DND-41 (cell line): ENCODE results near the gene BRD3.
"Not testable (repeated sequence)": the region's sequence is repeated elsewhere in the genome, so short reads cannot be mapped to it uniquely, and the experiment has no call there.

ENCODE experiments used
- ATAC-seq: fragments of 200-7000 bp; cut with Tn5 transposase; 3 replicates; pipeline ENCODE4 v1.9.1; 2021; ENCODE audit warnings: low read depth; ENCODE audit not compliant: insufficient read depth
- DNase-seq: peaks from one replicate; pipeline ENCODE4 v3.0.0-alpha.2; 2020
- H2AFZ ChIP-seq: 2 replicates; pipeline ENCODE4 v1.6.0; 2012; ENCODE audit warnings: low read depth, low read length
- H3K27ac ChIP-seq: 2 replicates; pipeline ENCODE4 v1.5.1; 2012; ENCODE audit warnings: low read length, inconsistent platforms
- H3K27me3 ChIP-seq: fragments of 200-600 bp; sonication (generic); 2 replicates; pipeline ENCODE4 v1.6.0; 2012; ENCODE audit warnings: low read length, mild to moderate bottlenecking, inconsistent platforms; ENCODE audit not compliant: insufficient read depth, poor library complexity
- H3K36me3 ChIP-seq: 2 replicates; pipeline ENCODE4 v1.5.1; 2012; ENCODE audit warnings: low read length, inconsistent platforms; ENCODE audit not compliant: insufficient read depth
- H3K4me1 ChIP-seq: 2 replicates; pipeline ENCODE4 v1.5.1; 2012; ENCODE audit warnings: mild to moderate bottlenecking, low read length; ENCODE audit not compliant: insufficient read depth
- H3K4me2 ChIP-seq: 2 replicates; pipeline ENCODE4 v1.6.0; 2012; ENCODE audit warnings: mild to moderate bottlenecking, moderate library complexity, low read length, inconsistent platforms; ENCODE audit not compliant: insufficient read depth
- H3K4me3 ChIP-seq, 2 experiments: fragments of 200-600 bp in 1 of 2; shearing (Covaris generic) in 1 of 2; 2 replicates each; pipeline ENCODE4 v1.5.1; 2012 to 2016; ENCODE audit warnings: inconsistent platforms in 2 of 2, low read length in 2 of 2, mild to moderate bottlenecking in 2 of 2, low read depth in 1 of 2, moderate library complexity in 1 of 2
- H3K79me2 ChIP-seq: 2 replicates; pipeline ENCODE4 v1.6.0; 2012; ENCODE audit warnings: low read length, inconsistent platforms; ENCODE audit not compliant: insufficient read depth
- H3K9ac ChIP-seq: 2 replicates; pipeline ENCODE4 v1.6.0; 2012; ENCODE audit warnings: low read depth, mild to moderate bottlenecking, inconsistent platforms, low read length, moderate library complexity
- H3K9me3 ChIP-seq: 2 replicates; pipeline ENCODE4 v1.5.1; 2012; ENCODE audit warnings: low read length, moderate library complexity, mild to moderate bottlenecking, inconsistent platforms; ENCODE audit not compliant: insufficient read depth, severe bottlenecking
- H4K20me1 ChIP-seq: 2 replicates; pipeline ENCODE4 v1.6.0; 2012; ENCODE audit warnings: low read length; ENCODE audit not compliant: insufficient read depth
- EZH2 ChIP-seq: IDR thresholded peaks from 3 replicates; pipeline ENCODE4 v1.6.1; 2012; ENCODE audit warnings: borderline replicate concordance, low read depth, mild to moderate bottlenecking, moderate library complexity, low read length, inconsistent platforms; ENCODE audit not compliant: severe bottlenecking
- TF ChIP-seq, protein P1 (sequence below): IDR thresholded peaks from 2 replicates; pipeline ENCODE4 v1.5.1; 2012; ENCODE audit warnings: borderline replicate concordance, low read length, moderate library complexity, mild to moderate bottlenecking; ENCODE audit not compliant: poor library complexity, severe bottlenecking; ENCODE audit errors: extremely low read depth

Gene BRD3

DNA sequence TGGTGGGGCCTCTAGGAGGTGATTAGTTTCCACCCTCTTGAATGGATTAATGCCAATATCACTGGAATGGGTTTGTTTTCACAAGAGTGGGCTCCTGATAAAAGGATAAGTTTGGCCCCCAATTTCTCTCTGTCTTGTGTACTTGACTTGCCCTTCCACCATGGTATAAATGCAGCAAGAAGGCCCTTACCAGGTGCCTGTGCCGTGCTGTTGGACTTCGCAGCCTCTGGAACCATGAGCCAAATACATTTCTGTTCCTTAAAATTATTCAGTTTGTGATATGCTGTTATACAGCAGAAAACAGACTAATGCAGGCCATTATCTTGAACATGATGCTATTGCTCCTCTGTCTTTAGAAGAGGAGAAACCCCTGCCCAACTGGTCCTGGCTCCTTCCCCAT is 17.8 kb upstream of the BRD3 start:
- Histone ChIP-seq H3K36me3 (no peaks in the 10 kb centered on the region), H3K9me3 (no peaks in the 10 kb centered on the region), H3K4me3 (no peak overlapping the region), H4K20me1 (no peaks in the 10 kb centered on the region), H3K79me2 (no peaks in the 10 kb centered on the region), H3K27me3 (no peaks in the 10 kb centered on the region), H3K4me1 (no peaks in the 10 kb centered on the region), H3K9ac (no peak overlapping the region), H3K27ac (no peak overlapping the region), H2AFZ (no peak overlapping the region), H3K4me2 (no peak overlapping the region)
- DNase-seq (no peak), ATAC-seq (no peak)
- TF ChIP-seq, protein P1, sequence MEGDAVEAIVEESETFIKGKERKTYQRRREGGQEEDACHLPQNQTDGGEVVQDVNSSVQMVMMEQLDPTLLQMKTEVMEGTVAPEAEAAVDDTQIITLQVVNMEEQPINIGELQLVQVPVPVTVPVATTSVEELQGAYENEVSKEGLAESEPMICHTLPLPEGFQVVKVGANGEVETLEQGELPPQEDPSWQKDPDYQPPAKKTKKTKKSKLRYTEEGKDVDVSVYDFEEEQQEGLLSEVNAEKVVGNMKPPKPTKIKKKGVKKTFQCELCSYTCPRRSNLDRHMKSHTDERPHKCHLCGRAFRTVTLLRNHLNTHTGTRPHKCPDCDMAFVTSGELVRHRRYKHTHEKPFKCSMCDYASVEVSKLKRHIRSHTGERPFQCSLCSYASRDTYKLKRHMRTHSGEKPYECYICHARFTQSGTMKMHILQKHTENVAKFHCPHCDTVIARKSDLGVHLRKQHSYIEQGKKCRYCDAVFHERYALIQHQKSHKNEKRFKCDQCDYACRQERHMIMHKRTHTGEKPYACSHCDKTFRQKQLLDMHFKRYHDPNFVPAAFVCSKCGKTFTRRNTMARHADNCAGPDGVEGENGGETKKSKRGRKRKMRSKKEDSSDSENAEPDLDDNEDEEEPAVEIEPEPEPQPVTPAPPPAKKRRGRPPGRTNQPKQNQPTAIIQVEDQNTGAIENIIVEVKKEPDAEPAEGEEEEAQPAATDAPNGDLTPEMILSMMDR: no peak
- TF ChIP-seq EZH2: no peak

DNA sequence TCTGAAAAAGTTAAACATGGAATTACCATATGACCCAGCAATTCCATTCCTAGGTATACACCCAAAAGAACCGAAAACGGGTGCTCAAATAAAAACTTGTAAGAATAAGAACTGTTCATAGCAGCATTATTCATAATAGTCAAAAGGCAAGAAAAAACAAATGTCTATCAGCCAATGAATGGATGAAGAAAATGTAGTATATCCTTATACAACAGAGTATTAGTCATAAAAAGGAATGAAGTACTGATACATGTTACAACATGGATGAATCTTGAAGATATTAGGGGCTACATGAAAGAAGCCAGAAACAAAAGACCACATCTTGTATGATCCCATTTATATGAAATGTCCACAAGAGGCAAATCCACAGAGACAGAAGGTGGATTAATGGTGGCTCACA is 15.6 kb upstream of the BRD3 start:
- no peaks in the 10 kb centered on the region for H3K27me3 ChIP-seq
- H3K4me2 ChIP-seq: no peak overlapping the region
- H3K4me1 ChIP-seq: no peaks in the 10 kb centered on the region
- H3K36me3 ChIP-seq: no peaks in the 10 kb centered on the region
- no peak overlapping the region for H3K27ac ChIP-seq
- TF ChIP-seq EZH2: no peak
- TF ChIP-seq, protein P1: no peak
- no peak overlapping the region for H3K4me3 ChIP-seq
- H3K9me3 ChIP-seq: no peaks in the 10 kb centered on the region
- ATAC-seq (no peak), DNase-seq (no peak)
- H3K79me2 ChIP-seq: no peaks in the 10 kb centered on the region
- H4K20me1 ChIP-seq: no peaks in the 10 kb centered on the region
- H3K9ac ChIP-seq: no peak overlapping the region
- H2AFZ ChIP-seq: no peak overlapping the region

DNA sequence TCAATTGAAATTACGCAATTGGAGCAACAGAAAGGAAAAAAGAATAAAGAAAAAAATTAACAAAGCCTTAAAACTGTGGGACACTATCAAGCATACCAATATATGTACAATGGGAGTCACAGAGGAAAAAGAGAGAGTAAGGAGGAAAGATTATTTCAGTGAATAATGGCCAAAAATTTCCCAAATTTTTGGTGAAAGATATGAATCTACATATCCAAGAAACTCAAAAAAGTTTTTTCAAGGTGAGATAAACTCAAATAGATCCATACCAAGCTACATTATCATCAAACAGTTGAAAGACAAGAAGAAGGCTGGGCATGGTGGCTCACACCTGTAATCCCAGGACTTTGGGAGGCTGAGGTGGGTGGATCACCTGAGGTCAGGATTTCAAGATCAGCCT is 8.8 kb upstream of the BRD3 start:
- Histone ChIP-seq H3K79me2 (no peaks in the 10 kb centered on the region), H3K9me3 (no peaks in the 10 kb centered on the region), H4K20me1 (no peaks in the 10 kb centered on the region), H2AFZ (no peak overlapping the region), H3K36me3 (no peaks in the 10 kb centered on the region), H3K27ac (no peak overlapping the region), H3K9ac (no peak overlapping the region), H3K27me3 (no peaks in the 10 kb centered on the region), H3K4me2 (no peak overlapping the region), H3K4me3 (no peak overlapping the region), H3K4me1 (no peaks in the 10 kb centered on the region)
- DNase-seq: no peak
- ATAC-seq: no peak
- no peak for TF ChIP-seq EZH2
- TF ChIP-seq, protein P1: no peak

- H3K27ac ChIP-seq, H3K27me3 ChIP-seq, H3K79me2 ChIP-seq, H2AFZ ChIP-seq, DNase-seq, H3K4me3 ChIP-seq, H3K4me1 ChIP-seq, H3K9ac ChIP-seq, ATAC-seq, H3K36me3 ChIP-seq, H3K9me3 ChIP-seq, H4K20me1 ChIP-seq, H3K4me2 ChIP-seq: not testable (repeated sequence)
These were observed 7.9 kb upstream of the BRD3 start for GRCh38 chr9:134075689-134076088.
